Measurements from ENCODE around the gene ARPC1B. TPM values are rescaled to one million over a fixed set of nuclear protein-coding genes. Genes with fewer than 3 reads are reported as not detected.
"Not testable (repeated sequence)": the region's sequence is repeated elsewhere in the genome, so short reads cannot be mapped to it uniquely, and the experiment has no call there.

ARPC1B gene
- total RNA-seq, 1 donor from 2014 or later: 9.5 TPM

DNA sequence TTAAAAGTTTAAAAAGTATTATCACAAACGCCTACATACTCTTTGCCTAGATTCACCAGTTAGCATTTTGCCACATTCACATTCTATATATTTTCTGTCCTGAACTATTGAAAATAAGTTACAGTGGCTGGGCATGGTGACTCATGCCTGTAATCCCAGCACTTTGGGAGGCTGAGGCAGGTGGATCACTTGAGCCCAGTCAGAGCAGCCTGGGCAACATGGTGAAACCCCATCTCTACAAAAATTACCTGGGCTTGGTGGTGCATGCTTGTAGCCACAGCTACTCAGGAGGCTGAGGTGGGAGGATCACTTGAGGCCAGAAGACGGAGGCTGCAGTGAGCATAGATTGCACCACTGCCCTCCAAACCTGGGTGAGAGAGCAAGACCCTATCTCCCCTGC is 43.5 kb upstream of the ARPC1B start:
- DNase-seq: no peak
- Mint-ChIP-seq H3K4me3 (ENCODE audit: unreplicated experiment) (no peak overlapping the region), H3K36me3 (ENCODE audit: unreplicated experiment) (no peaks in the 10 kb centered on the region), H3K4me1 (ENCODE audit: low read depth, unreplicated experiment) (peaks cover 8% of the 10 kb centered on the region), H3K27me3 (ENCODE audit: unreplicated experiment) (peaks cover 9% of the 10 kb centered on the region), H3K27ac (ENCODE audit: unreplicated experiment) (no peak overlapping the region), H3K9me3 (ENCODE audit: unreplicated experiment) (peaks cover 6% of the 10 kb centered on the region)
- TF ChIP-seq, protein P1, sequence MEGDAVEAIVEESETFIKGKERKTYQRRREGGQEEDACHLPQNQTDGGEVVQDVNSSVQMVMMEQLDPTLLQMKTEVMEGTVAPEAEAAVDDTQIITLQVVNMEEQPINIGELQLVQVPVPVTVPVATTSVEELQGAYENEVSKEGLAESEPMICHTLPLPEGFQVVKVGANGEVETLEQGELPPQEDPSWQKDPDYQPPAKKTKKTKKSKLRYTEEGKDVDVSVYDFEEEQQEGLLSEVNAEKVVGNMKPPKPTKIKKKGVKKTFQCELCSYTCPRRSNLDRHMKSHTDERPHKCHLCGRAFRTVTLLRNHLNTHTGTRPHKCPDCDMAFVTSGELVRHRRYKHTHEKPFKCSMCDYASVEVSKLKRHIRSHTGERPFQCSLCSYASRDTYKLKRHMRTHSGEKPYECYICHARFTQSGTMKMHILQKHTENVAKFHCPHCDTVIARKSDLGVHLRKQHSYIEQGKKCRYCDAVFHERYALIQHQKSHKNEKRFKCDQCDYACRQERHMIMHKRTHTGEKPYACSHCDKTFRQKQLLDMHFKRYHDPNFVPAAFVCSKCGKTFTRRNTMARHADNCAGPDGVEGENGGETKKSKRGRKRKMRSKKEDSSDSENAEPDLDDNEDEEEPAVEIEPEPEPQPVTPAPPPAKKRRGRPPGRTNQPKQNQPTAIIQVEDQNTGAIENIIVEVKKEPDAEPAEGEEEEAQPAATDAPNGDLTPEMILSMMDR (IDR thresholded peaks at IDR 0.05; ENCODE audit: partially characterized antibody, unreplicated experiment): no peak

DNA sequence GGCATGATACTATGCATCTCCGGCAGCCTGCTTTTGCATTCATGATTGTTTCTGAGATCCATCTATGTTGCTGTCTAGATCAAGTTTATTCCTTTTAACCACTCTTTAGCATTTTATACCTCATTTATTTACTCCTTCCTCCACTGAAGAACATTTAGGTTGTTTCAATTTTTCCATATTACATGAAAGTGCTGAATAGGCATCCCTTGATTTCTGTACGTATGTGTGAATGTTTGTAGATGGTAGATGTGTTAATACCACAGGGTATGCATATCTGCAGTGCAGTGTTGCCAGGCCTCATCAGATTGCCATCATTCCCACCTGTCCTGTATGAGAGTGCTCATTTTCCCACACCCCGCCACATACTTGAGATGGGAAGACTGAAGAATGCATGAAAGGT is 34.9 kb upstream of the ARPC1B start:
- Mint-ChIP-seq H3K36me3 (ENCODE audit: unreplicated experiment) (peaks cover 4% of the 10 kb centered on the region), H3K4me1 (ENCODE audit: low read depth, unreplicated experiment) (no peaks in the 10 kb centered on the region), H3K27me3 (ENCODE audit: unreplicated experiment) (peaks cover 4% of the 10 kb centered on the region), H3K9me3 (ENCODE audit: unreplicated experiment) (no peaks in the 10 kb centered on the region), H3K4me3 (ENCODE audit: unreplicated experiment) (no peak overlapping the region), H3K27ac (ENCODE audit: unreplicated experiment) (no peak overlapping the region)
- no peak for DNase-seq
- TF ChIP-seq, protein P1 (IDR thresholded peaks at IDR 0.05; ENCODE audit: partially characterized antibody, unreplicated experiment): no peak

DNA sequence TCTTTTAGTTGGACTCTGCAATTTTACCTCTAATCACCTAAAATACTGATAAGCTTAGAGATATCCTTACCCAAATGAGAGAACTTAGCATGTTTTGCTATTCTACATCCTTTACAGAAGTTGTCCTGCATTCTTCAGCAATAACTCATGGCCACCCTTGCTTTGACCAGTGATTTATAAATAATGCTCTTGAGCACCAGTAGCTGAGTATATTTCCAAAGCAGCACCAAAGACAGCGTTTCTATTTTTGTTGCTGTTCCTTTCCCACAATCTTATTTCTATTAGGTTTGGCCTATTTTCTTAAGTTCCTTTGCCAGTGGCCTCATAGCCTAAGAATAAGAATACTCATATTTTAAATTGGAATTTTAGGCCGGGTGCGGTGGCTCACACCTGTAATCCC is 33.9 kb upstream of the ARPC1B start:
- Mint-ChIP-seq H3K36me3 (ENCODE audit: unreplicated experiment) (peaks cover 4% of the 10 kb centered on the region), H3K4me1 (ENCODE audit: low read depth, unreplicated experiment) (no peaks in the 10 kb centered on the region), H3K27ac (ENCODE audit: unreplicated experiment) (no peak overlapping the region), H3K27me3 (ENCODE audit: unreplicated experiment) (peaks cover 4% of the 10 kb centered on the region), H3K9me3 (ENCODE audit: unreplicated experiment) (no peaks in the 10 kb centered on the region), H3K4me3 (ENCODE audit: unreplicated experiment) (no peak overlapping the region)
- DNase-seq: no peak
- TF ChIP-seq, protein P1 (IDR thresholded peaks at IDR 0.05; ENCODE audit: partially characterized antibody, unreplicated experiment): no peak

DNA sequence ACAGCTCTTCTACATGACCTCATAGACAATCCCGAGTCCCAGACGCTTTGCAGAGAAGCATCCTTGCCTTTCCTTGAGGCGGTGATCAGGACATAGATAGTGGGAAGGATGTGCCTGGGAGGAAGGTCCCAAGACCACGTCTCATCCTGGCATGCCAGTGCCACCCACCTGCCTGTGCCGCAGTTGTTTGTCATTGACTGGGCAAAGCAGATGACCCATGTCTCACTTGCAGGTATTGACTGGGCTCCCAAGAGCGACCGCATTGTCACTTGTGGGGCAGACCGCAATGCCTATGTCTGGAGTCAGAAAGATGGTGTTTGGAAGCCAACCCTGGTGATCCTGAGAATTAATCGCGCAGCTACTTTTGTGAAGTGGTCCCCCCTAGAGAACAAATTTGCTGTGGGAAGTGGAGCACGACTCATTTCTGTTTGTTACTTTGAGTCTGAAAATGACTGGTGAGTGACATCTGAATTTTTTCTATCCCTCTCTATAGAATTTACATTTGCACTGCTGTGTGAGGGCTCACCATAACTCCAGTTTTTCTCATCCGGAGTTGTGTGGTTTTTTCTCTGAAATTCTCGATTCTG is 30.4 kb upstream of the ARPC1B start:
- Mint-ChIP-seq H3K27ac (ENCODE audit: unreplicated experiment) (no peak overlapping the region), H3K4me1 (ENCODE audit: low read depth, unreplicated experiment) (no peaks in the 10 kb centered on the region), H3K36me3 (ENCODE audit: unreplicated experiment) (peaks cover 4% of the 10 kb centered on the region), H3K27me3 (ENCODE audit: unreplicated experiment) (no peaks in the 10 kb centered on the region), H3K9me3 (ENCODE audit: unreplicated experiment) (no peaks in the 10 kb centered on the region), H3K4me3 (ENCODE audit: unreplicated experiment) (no peak overlapping the region)
- TF ChIP-seq, protein P1 (IDR thresholded peaks at IDR 0.05; ENCODE audit: partially characterized antibody, unreplicated experiment): no peak
- DNase-seq: no peak

DNA sequence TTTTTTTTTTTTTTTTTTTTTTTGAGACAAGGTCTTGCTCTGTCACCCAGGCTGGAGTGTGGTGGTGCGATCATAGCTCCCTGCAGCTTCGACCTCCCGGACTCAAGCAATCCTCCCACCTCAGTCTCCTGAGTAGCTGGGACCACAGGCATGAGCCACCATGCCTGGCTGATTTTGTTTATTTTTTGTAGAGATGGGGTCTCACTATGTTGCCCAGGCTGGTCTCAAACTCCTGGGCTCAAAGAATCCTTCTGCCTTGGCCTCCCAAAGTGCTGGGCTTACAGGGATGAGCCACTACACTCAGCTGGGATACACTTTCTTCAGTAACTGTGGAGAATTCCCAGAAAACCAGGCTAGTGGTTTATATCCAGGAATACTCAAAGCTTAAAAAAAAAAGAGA is 23.9 kb upstream of the ARPC1B start:
- H3K27ac Mint-ChIP-seq (ENCODE audit: unreplicated experiment); H3K4me1 Mint-ChIP-seq (ENCODE audit: low read depth, unreplicated experiment); DNase-seq; H3K9me3 Mint-ChIP-seq (ENCODE audit: unreplicated experiment); H3K27me3 Mint-ChIP-seq (ENCODE audit: unreplicated experiment); H3K36me3 Mint-ChIP-seq (ENCODE audit: unreplicated experiment); H3K4me3 Mint-ChIP-seq (ENCODE audit: unreplicated experiment): not testable (repeated sequence)
